Tibial artery (tissue), 4 donors: Measurements from ENCODE around the gene PVALEF.

Experiments
- DNase-seq, 2 donors: peaks; one replicate each; pipeline ENCODE4 v3.0.0-alpha.2; 2019
- H3K27ac ChIP-seq, 2 donors: fragments of 200-600 bp; sonication (generic) in 1 of 2; 1 replicate in 1 of 2; 2 replicates in 1 of 2; pipeline ENCODE4 v1.5.1; 2018 to 2019; ENCODE audit warnings: mild to moderate bottlenecking in 1 of 2
- H3K27me3 ChIP-seq, 2 donors: fragments of 200-600 bp; sonication (generic) in 1 of 2; one replicate each; pipeline versions ENCODE4 v1.5.1 to v1.6.0; 2016 to 2019
- H3K36me3 ChIP-seq, 3 donors: fragments of 200-600 bp; sonication (generic) in 2 of 3; one replicate each; pipeline ENCODE4 v1.5.1; 2016 to 2019; ENCODE audit warnings: mild to moderate bottlenecking in 2 of 3
- H3K4me1 ChIP-seq, 4 donors: fragments of 200-600 bp; sonication (generic) in 2 of 4; 1 replicate in 3 of 4; 2 replicates in 1 of 4; pipeline ENCODE4 v1.5.1; 2016 to 2019
- H3K4me3 ChIP-seq, 2 donors: fragments of 200-600 bp; sonication (generic) in 1 of 2; 1 replicate in 1 of 2; 2 replicates in 1 of 2; pipeline ENCODE4 v1.5.1; 2018 to 2019; ENCODE audit warnings: mild to moderate bottlenecking in 2 of 2
- H3K9me3 ChIP-seq, 3 donors: fragments of 200-600 bp; sonication (generic) in 1 of 3; one replicate each; pipeline ENCODE4 v1.5.1; 2016 to 2019
- intact Hi-C: fragments of 100-400 bp; cut with DNase I; formaldehyde crosslinking; loops from one replicate; pipeline ENCODE4 v1.15.0; 2023; ENCODE audit warnings: low total_unique reads
- TF ChIP-seq, protein P1 (sequence below), 2 experiments: fragments of 200-600 bp in 1 of 2; fragments of 450-650 bp in 1 of 2; IDR thresholded peaks; one replicate each; pipeline ENCODE4 v1.5.1; 2017 to 2019; ENCODE audit warnings: antibody characterized with exemption in 2 of 2, mild to moderate bottlenecking in 1 of 2, moderate library complexity in 1 of 2

PVALEF gene

DNA sequence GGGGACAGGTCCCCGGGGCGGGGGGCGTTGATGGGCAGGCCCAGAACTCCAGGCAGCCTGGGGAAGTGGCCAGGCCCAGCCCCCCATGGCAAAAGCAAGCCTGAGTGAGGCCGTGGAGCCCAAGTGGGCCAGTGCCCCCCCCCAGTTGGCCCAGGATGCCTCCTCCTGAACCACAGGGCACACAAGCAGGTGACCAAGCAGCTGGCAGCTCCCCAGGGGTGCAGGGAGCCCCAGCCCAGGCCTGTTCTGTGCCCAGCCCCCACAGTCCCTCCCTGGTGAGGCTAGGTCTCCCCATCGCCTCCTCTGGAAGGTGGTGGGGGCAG lies 38.2 kb upstream of the PVALEF start:
- DNase-seq = no peak
- Histone ChIP-seq H3K9me3 (no peaks in the 10 kb centered on the region), H3K27ac (no peak overlapping the region), H3K4me1 (no peaks in the 10 kb centered on the region), H3K27me3 (peaks cover 0 to 51% of the 10 kb centered on the region in 2 donors), H3K4me3 (no peak overlapping the region), H3K36me3 (no peaks in the 10 kb centered on the region)
- intact Hi-C loops = loop anchor here (10.0 kb wide), 1 partner anchor 458 kb away; no protein-coding TSS in a partner anchor
- TF ChIP-seq, protein P1, sequence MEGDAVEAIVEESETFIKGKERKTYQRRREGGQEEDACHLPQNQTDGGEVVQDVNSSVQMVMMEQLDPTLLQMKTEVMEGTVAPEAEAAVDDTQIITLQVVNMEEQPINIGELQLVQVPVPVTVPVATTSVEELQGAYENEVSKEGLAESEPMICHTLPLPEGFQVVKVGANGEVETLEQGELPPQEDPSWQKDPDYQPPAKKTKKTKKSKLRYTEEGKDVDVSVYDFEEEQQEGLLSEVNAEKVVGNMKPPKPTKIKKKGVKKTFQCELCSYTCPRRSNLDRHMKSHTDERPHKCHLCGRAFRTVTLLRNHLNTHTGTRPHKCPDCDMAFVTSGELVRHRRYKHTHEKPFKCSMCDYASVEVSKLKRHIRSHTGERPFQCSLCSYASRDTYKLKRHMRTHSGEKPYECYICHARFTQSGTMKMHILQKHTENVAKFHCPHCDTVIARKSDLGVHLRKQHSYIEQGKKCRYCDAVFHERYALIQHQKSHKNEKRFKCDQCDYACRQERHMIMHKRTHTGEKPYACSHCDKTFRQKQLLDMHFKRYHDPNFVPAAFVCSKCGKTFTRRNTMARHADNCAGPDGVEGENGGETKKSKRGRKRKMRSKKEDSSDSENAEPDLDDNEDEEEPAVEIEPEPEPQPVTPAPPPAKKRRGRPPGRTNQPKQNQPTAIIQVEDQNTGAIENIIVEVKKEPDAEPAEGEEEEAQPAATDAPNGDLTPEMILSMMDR (IDR thresholded peaks at IDR 0.05) = no peak

DNA sequence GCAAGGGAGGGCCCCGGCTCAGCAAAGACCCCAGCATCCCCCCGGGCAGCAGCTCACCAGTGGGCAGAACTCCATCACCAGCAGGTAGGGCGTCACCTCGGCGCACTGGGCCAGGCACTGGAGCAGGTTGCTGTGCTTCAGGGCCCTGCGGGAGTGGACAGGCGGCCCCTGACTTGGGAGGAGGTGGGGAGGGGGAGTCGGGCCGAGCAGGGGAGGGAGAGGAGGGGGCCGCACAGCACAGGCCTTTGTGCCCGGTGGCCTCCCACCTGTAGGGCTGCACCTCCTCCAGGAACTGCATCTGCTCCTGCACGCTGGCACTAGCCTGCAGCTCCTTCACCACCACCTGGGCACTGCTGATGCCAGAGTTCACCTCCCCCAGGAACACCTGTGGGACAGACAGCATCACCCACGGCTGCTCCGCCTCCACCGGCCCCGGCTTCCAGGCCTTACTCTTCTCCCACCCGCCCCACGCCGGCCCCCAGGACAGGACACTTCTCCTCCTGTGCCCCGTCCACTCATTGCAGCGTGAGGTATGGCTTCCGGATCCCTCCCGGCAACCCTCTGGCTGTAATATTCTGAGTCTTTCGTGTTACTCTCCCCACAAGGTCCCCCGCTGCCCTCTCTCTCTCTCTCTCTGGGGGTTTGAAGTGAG lies 37.7 kb upstream of the PVALEF start:
- no peaks in the 10 kb centered on the region for H3K36me3 ChIP-seq

DNA sequence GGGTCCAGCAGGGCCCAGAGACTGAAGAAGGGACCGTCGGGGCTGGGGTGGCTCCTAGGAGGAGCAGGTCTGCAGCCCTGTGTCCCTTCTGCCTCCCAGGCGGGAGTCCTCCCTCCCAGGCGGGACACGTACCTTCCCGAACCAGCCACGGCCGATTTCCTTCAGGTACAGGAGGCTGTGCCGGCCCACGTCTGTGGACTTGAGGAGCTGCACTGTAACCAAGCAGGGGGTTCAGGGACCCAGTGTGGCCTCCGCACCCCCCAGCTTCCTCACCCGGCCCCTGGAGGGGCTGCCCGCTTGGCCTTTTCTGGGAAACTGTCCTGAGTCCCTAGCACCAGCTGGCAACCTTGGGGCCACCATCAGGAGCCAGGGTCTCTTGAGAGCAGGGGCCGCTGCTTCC lies 37.0 kb upstream of the PVALEF start:
- no peaks in the 10 kb centered on the region for H3K36me3 ChIP-seq
- intact Hi-C loops = loop anchor here (10.0 kb wide), 1 partner anchor 456 kb away; no protein-coding TSS in a partner anchor
- no peak overlapping the region for H3K27ac ChIP-seq
- no peaks in the 10 kb centered on the region for H3K4me1 ChIP-seq
- TF ChIP-seq, protein P1 (IDR thresholded peaks at IDR 0.05) = no peak
- no peaks in the 10 kb centered on the region for H3K9me3 ChIP-seq
- H3K4me3 ChIP-seq = no peak overlapping the region
- DNase-seq = no peak
- H3K27me3 ChIP-seq = peaks cover 0 to 40% of the 10 kb centered on the region in 2 donors

More for the DNA sequence above, 37.7 kb upstream of the PVALEF start:
- Histone ChIP-seq H3K27ac (no peak overlapping the region), H3K27me3 (peaks cover 0 to 46% of the 10 kb centered on the region in 2 donors), H3K9me3 (no peaks in the 10 kb centered on the region), H3K4me1 (no peaks in the 10 kb centered on the region), H3K4me3 (no peak overlapping the region)
- TF ChIP-seq, protein P1 (IDR thresholded peaks at IDR 0.05) = no peak
- DNase-seq = no peak
- intact Hi-C loops = loop anchor here (10.0 kb wide), 1 partner anchor 457 kb away; no protein-coding TSS in a partner anchor

DNA sequence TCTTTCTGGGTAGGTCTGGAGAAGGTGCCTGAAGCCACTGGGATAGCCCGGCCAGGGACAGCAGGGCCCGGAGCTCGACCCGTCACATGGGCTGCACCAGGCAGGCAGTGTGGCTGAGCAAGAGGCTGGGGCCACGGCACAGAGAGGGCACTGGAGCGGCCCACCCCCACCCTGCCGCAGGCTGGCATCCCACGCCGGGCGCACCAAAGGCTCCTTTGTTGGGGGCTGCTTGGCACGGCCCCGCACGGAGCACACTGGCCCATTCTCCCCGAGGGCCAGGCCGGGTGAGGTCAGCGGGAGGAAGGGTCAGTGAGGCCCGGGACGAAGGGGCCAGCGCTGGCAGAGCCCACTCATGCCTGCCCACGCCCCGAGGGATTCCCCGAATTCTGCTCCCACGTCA lies 36.5 kb upstream of the PVALEF start:
- no peaks in the 10 kb centered on the region for H3K36me3 ChIP-seq
- TF ChIP-seq, protein P1 (IDR thresholded peaks at IDR 0.05) = no peak
- no peak overlapping the region for H3K4me3 ChIP-seq
- H3K27ac ChIP-seq = no peak overlapping the region
- intact Hi-C loops = loop anchor here (10.0 kb wide), 1 partner anchor 456 kb away; no protein-coding TSS in a partner anchor
- no peak for DNase-seq
- H3K9me3 ChIP-seq = no peaks in the 10 kb centered on the region
- H3K27me3 ChIP-seq = peaks cover 0 to 37% of the 10 kb centered on the region in 2 donors
- H3K4me1 ChIP-seq = no peaks in the 10 kb centered on the region

DNA sequence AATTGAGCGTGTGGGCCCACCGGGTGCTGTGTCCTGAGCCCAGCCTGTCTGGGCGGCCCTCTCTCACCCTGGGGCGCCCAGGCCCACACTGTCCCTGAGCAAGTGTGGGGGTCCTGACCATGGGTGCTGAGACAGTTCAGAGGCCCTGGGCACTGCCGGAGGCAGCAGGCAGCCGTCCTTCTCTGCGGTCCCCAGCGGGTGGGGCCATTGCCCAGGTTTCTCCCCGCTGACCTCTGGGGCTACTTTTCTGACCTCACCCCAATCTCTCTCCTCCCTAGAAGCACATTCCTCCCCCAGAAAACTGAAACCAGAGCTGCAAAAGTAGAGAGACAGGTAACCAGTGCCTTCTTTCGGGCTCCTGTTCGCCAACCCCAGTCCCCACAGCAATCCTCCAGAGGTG lies 36.0 kb upstream of the PVALEF start:
- TF ChIP-seq, protein P1 (IDR thresholded peaks at IDR 0.05) = no peak
- no peak for DNase-seq
- no peak overlapping the region for H3K27ac ChIP-seq
- H3K4me3 ChIP-seq = no peak overlapping the region
- H3K4me1 ChIP-seq = no peaks in the 10 kb centered on the region
- H3K9me3 ChIP-seq = no peaks in the 10 kb centered on the region
- H3K36me3 ChIP-seq = no peaks in the 10 kb centered on the region
- H3K27me3 ChIP-seq = peaks cover 0 to 33% of the 10 kb centered on the region in 2 donors
- intact Hi-C loops = loop anchor here (10.0 kb wide), 1 partner anchor 456 kb away; no protein-coding TSS in a partner anchor
